HepG2 (cell line): ENCODE results near the gene TLN1. TPM values are rescaled to one million over a fixed set of nuclear protein-coding genes. Genes with fewer than 3 reads are reported as not detected.
A peak's percentile ranks its signal among the peaks of the same experiment; 100 is the strongest.

Experiments
- ATAC-seq: fragments of 200-7000 bp; cut with Tn5 transposase; 3 replicates; pipeline ENCODE4 v1.9.1; 2020; ENCODE audit warnings: mild to moderate bottlenecking, moderate library complexity
- BruUV-seq: library from RNA; stranded (reverse); fragments of 400-500 nt; replicated peaks from 2 replicates; lab custom pipeline; 2021; lab: Mats Ljungman, UMichigan
- CTCF ChIA-PET: fragments of 300-600 bp; formaldehyde crosslinking; extraction: SDS; loops from one replicate; lab custom pipeline; 2021; ENCODE audit warnings: low total read pairs, inconsistent platforms, low intra/inter-chr PET ratio; lab: Yijun Ruan, JAX
- POLR2A ChIA-PET: fragments of 350-600 bp; sonication (Branson Sonifier 250); formaldehyde crosslinking; loops from one replicate; lab custom pipeline; 2020; ENCODE audit warnings: antibody characterized with exemption, inconsistent platforms; lab: Yijun Ruan, JAX
- DNase-seq: peaks from one replicate; pipeline ENCODE4 v3.0.0-alpha.2; 2015; ENCODE audit warnings: low spot score
- FAIRE-seq: peaks from 3 replicates; lab custom pipeline; 2011; peaks lifted over from hg19 to GRCh38; lab: Jason Lieb, UNC
- H2AFZ ChIP-seq: one replicate; pipeline ENCODE4 v1.6.1; 2011; ENCODE audit warnings: low read length, inconsistent platforms
- H3K27ac ChIP-seq: fragments of 300-600 bp; 3 replicates; pipeline ENCODE4 v1.8.0; 2011; ENCODE audit warnings: mixed run types, mild to moderate bottlenecking, mixed read lengths, low read length, inconsistent platforms; ENCODE audit not compliant: insufficient read depth; ENCODE audit errors: extremely low read length
- H3K27me3 ChIP-seq, 2 experiments: fragments of 200-600 bp in 1 of 2; 2 replicates in 1 of 2; 3 replicates in 1 of 2; pipeline versions ENCODE4 v1.6.0 to v1.8.0; 2011; ENCODE audit warnings: low read length in 2 of 2, mild to moderate bottlenecking in 2 of 2, moderate library complexity in 2 of 2, inconsistent platforms in 1 of 2; ENCODE audit not compliant: insufficient read depth in 2 of 2, control insufficient read depth in 1 of 2
- H3K36me3 ChIP-seq, 2 experiments: fragments of 200-600 bp in 1 of 2; replicated peaks in 1 of 2; 2 replicates in 1 of 2; 3 replicates in 1 of 2; pipeline versions ENCODE4 v1.5.1 to v1.8.0; 2011; ENCODE audit warnings: low read length in 2 of 2, inconsistent platforms in 1 of 2; ENCODE audit not compliant: insufficient read depth in 2 of 2, control insufficient read depth in 1 of 2
- H3K4me1 ChIP-seq: 2 replicates; pipeline ENCODE4 v1.5.1; 2012; ENCODE audit warnings: low read length, inconsistent platforms; ENCODE audit not compliant: insufficient read depth
- H3K4me2 ChIP-seq: 2 replicates; pipeline ENCODE4 v1.6.0; 2011; ENCODE audit warnings: low read depth, low read length, inconsistent platforms
- H3K4me3 ChIP-seq, 3 experiments: fragments of 200-600 bp in 1 of 3; sonication (generic), shearing (Covaris generic) in 1 of 3; replicated peaks in 1 of 3; 2 replicates each; pipeline ENCODE4 v1.5.1; 2011 to 2016; ENCODE audit warnings: low read length in 3 of 3, inconsistent platforms in 2 of 3, low read depth in 2 of 3, mild to moderate bottlenecking in 2 of 3, control low read depth in 1 of 3, mixed read lengths in 1 of 3; ENCODE audit not compliant: insufficient read depth in 1 of 3
- H3K79me2 ChIP-seq: one replicate; pipeline ENCODE4 v1.6.1; 2011; ENCODE audit warnings: low read length, inconsistent platforms; ENCODE audit not compliant: insufficient read depth
- H3K9ac ChIP-seq: 2 replicates; pipeline ENCODE4 v1.6.0; 2011; ENCODE audit warnings: mild to moderate bottlenecking, low read depth, low read length, inconsistent platforms; ENCODE audit not compliant: insufficient read depth
- H3K9me3 ChIP-seq: 2 replicates; pipeline ENCODE4 v1.5.1; 2012; ENCODE audit warnings: mild to moderate bottlenecking, low read length
- H4K20me1 ChIP-seq: 2 replicates; pipeline ENCODE4 v1.6.0; 2011; ENCODE audit warnings: inconsistent platforms, mild to moderate bottlenecking, low read length, moderate library complexity; ENCODE audit not compliant: insufficient read depth
- HOXA9 ChIP-seq: sonication (generic); formaldehyde crosslinking; IDR thresholded peaks from 2 replicates; pipeline ENCODE4 v1.8.1; 2022; ENCODE audit warnings: missing genetic modification reagents, mild to moderate bottlenecking, moderate library complexity, borderline replicate concordance
- MED13 ChIP-seq: sonication (generic); formaldehyde crosslinking; IDR thresholded peaks from 2 replicates; pipeline ENCODE4 v1.5.0; 2020; ENCODE audit warnings: missing genetic modification reagents
- NBN ChIP-seq: fragments of 450-650 bp; conservative IDR thresholded peaks from 2 replicates; pipeline ENCODE4 v1.6.1; 2017
- SAFB2 ChIP-seq: sonication (generic); formaldehyde crosslinking; IDR thresholded peaks from 2 replicates; pipeline ENCODE4 v1.5.1; 2020; ENCODE audit warnings: missing genetic modification reagents, low read depth, mild to moderate bottlenecking, borderline replicate concordance
- SKI ChIP-seq: fragments of 450-650 bp; IDR thresholded peaks from one replicate; pipeline ENCODE4 v1.6.1; 2018; ENCODE audit warnings: mild to moderate bottlenecking; ENCODE audit not compliant: partially characterized antibody
- ZBTB14 ChIP-seq: sonication (generic); formaldehyde crosslinking; IDR thresholded peaks from 2 replicates; pipeline ENCODE4 v1.4.0; 2020; ENCODE audit warnings: missing genetic modification reagents
- ZBTB25 ChIP-seq: IDR thresholded peaks from 2 replicates; pipeline ENCODE4 v1.6.1; 2018; ENCODE audit warnings: missing genetic modification reagents
- ZC3H13 ChIP-seq: sonication (generic); formaldehyde crosslinking; IDR thresholded peaks from 2 replicates; pipeline ENCODE4 v1.8.1; 2023; ENCODE audit warnings: mild to moderate bottlenecking, missing genetic modification reagents, moderate library complexity
- ZNF460 ChIP-seq: sonication (generic); formaldehyde crosslinking; IDR thresholded peaks from 2 replicates; pipeline ENCODE4 v1.5.1; 2020; ENCODE audit warnings: missing genetic modification reagents, mild to moderate bottlenecking, borderline replicate concordance
- ZNF572 ChIP-seq: sonication (generic); formaldehyde crosslinking; IDR thresholded peaks from 2 replicates; pipeline ENCODE4 v1.5.1; 2020; ENCODE audit warnings: mild to moderate bottlenecking, missing genetic modification reagents
- ZNF678 ChIP-seq: sonication (generic); formaldehyde crosslinking; IDR thresholded peaks from 2 replicates; pipeline ENCODE4 v1.4.0; 2020; ENCODE audit warnings: mild to moderate bottlenecking, missing genetic modification reagents
- WGBS: methylation state at CpG from one replicate; pipeline ENCODE4 v1.1.6; 2017; ENCODE audit warnings: low lambda C conversion rate; 5-methylcytosine and 5-hydroxymethylcytosine counted together
- in situ Hi-C: cut with HindIII; loops from 2 replicates; pipeline ENCODE4 v1.10.0; 2017; ENCODE audit warnings: low pct_unique_long_range_greater_than_20kb; ENCODE audit not compliant: extremely low pct_ligation_motif_present
- intact Hi-C: fragments of 100-400 bp; cut with micrococcal nuclease; formaldehyde crosslinking; loops from one replicate; pipeline ENCODE4 v1.10.0; 2022; ENCODE audit not compliant: unreplicated experiment
- polyA plus RNA-seq, 8 experiments: library from polyadenylated mRNA; depleted of rRNA in 3 of 8; stranded (reverse) in 7 of 8; unstranded in 1 of 8; fragments of >200 nt; fragmentation: Illumina TruSeq in 4 of 8; extraction: Trizol in 4 of 8; gene quantifications; 2 replicates each; pipeline versions ENCODE4 v1.2.1 to v1.2.3, GENCODE V29; 2011 to 2016; ENCODE audit warnings: low read depth in 4 of 8, missing spikeins in 1 of 8, mixed read lengths in 1 of 8; ENCODE audit not compliant: insufficient read depth in 1 of 8
- total RNA-seq, 5 experiments: library from RNA; depleted of rRNA; stranded (reverse); fragments of >200 nt; fragmentation: Illumina TruSeq; extraction: Trizol; gene quantifications; 2 replicates each; pipeline ENCODE4 v1.2.3, GENCODE V29; 2016; ENCODE audit warnings: low read depth in 1 of 5

Gene TLN1
- total and polyA plus RNA-seq, 2 of the 13 experiments (the other 11 are each of a cell fraction or from before 2014, with no cell fraction given), result 35.2 to 51.8 TPM

GRCh38 chr9:35697486-35697885 is 34.5 kb downstream of the TLN1 start:
- POLR2A ChIA-PET, result interaction anchor here (0.9 to 2.3 kb wide), 6 partner anchors 9 to 51 kb away, joined by 5 to 12 read pairs (median 9); partner anchors contain the start of genes CREB3, GBA2, RGP1 and TLN1
- no peaks in the 10 kb centered on the region for H4K20me1 ChIP-seq
- no peaks in the 10 kb centered on the region for H3K27me3 ChIP-seq
- H3K79me2 ChIP-seq, result no peaks in the 10 kb centered on the region
- no peak overlapping the region for H2AFZ ChIP-seq
- CTCF ChIA-PET, result interaction anchor here (1.5 kb wide), 1 partner anchor 32 kb away, joined by 5 read pairs; the partner anchor contains the start of gene ARHGEF39
- FAIRE-seq, result no peak
- intact Hi-C loops (loop anchor here (2.0 to 10.0 kb wide), 2 partner anchors 37 to 53 kb away; no protein-coding TSS in a partner anchor), in situ Hi-C loops (loop anchor here (5.0 kb wide), 1 partner anchor 35 kb away; no protein-coding TSS in a partner anchor)
- H3K4me3 ChIP-seq, result no peak overlapping the region
- no peak overlapping the region for H3K27ac ChIP-seq
- TF ChIP-seq ZNF678, result no peak
- no peak for TF ChIP-seq NBN
- TF ChIP-seq ZC3H13 (CRISPR knock-in tag), result no peak
- no peak for TF ChIP-seq MED13
- TF ChIP-seq SKI, result no peak
- TF ChIP-seq ZBTB25, result no peak
- TF ChIP-seq ZBTB14 (CRISPR knock-in tag), result no peak
- TF ChIP-seq HOXA9 (CRISPR knock-in tag), result no peak
- no peak for TF ChIP-seq ZNF572 (CRISPR knock-in tag)
- TF ChIP-seq SAFB2 (CRISPR knock-in tag), result no peak
- TF ChIP-seq ZNF460 (CRISPR knock-in tag), result no peak
- H3K9ac ChIP-seq, result no peak overlapping the region
- H3K9me3 ChIP-seq, result no peaks in the 10 kb centered on the region
- no peak for DNase-seq
- no peak overlapping the region for H3K4me2 ChIP-seq
- BruUV-seq, result TSS peak; percentile 68
- WGBS, result 97% methylated on average over 11 of the region's 14 CpGs
- peaks cover 27 to 55% of the 10 kb centered on the region in 2 experiments for H3K36me3 ChIP-seq
- no peak for ATAC-seq
- H3K4me1 ChIP-seq, result peaks cover 17% of the 10 kb centered on the region
